ENCODE data around the gene MSANTD2. TPM values are rescaled to one million over a fixed set of nuclear protein-coding genes. Genes with fewer than 3 reads are reported as not detected.
A peak's percentile ranks its signal among the peaks of the same experiment; 100 is the strongest.

The MSANTD2 gene
- polyA plus RNA-seq, 3 donors: 1.2 to 5.8 (median 1.8) TPM

GRCh38 chr11:124717421-124717785, 82.8 kb downstream of the MSANTD2 start:
- intact Hi-C loops (cut with micrococcal nuclease): no loop called here
- peaks cover 21 to 23% of the 10 kb centered on the region in 2 donors for H3K4me1 ChIP-seq (ENCODE audit: control insufficient read depth in 1 of 2, insufficient read depth in 2 of 2, low read length in 2 of 2)
- Mint-ChIP-seq H3K9me3 (peaks cover 0 to 16% (median 5%) of the 10 kb centered on the region in 7 donors), H3K4me3 (peak overlapping the region; percentile 79 to 95), H3K4me1 (peaks cover 31% of the 10 kb centered on the region), H3K27ac (peak overlapping the region in 1 of 7 donors; percentile 44), H3K27me3 (ENCODE audit: low read depth in 3 of 3) (peaks cover 42 to 44% (median 42%) of the 10 kb centered on the region in 3 donors), H3K36me3 (peaks cover 6 to 8% of the 10 kb centered on the region in 2 donors)
- DNase-seq: no peak
- WGBS (ENCODE audit: insufficient coverage): 25% methylated on average over 5 of the region's 7 CpGs
- peaks cover 33 to 39% of the 10 kb centered on the region in 2 donors for H3K27me3 ChIP-seq (ENCODE audit: control insufficient read depth in 2 of 2, insufficient read depth in 2 of 2, low read length in 2 of 2)
- peaks cover 0 to 9% of the 10 kb centered on the region in 2 donors for H3K9me3 ChIP-seq (replicated peaks in 1 of 2; ENCODE audit: control insufficient read depth in 1 of 2, insufficient read depth in 1 of 2, low read length in 2 of 2)
- no peak overlapping the region for H3K27ac ChIP-seq (ENCODE audit: low read depth in 1 of 2, low read length in 2 of 2)
- H3K4me2 ChIP-seq (replicated peaks; ENCODE audit: extremely low read depth, low read length, poor library complexity, severe bottlenecking): peak overlapping the region; percentile 77
- peak overlapping the region; percentile 76 for H2AFZ ChIP-seq (ENCODE audit: insufficient read depth, low read depth, low read length, poor library complexity, severe bottlenecking)
- no peak for TF ChIP-seq CTCF (IDR thresholded peaks at IDR 0.05)
- no peaks in the 10 kb centered on the region for H3K79me2 ChIP-seq (ENCODE audit: insufficient read depth, low read length)
- H4K20me1 ChIP-seq (ENCODE audit: insufficient read depth, low read length): no peaks in the 10 kb centered on the region
- H3K4me3 ChIP-seq (replicated peaks in 1 of 3; ENCODE audit: low read depth in 2 of 3, low read length in 3 of 3): peak overlapping the region in 1 of 3 experiments; percentile 67
- no peak overlapping the region for H3K9ac ChIP-seq (ENCODE audit: insufficient read depth, low read length, poor library complexity, severe bottlenecking)
- H3K36me3 ChIP-seq (replicated peaks in 1 of 2; ENCODE audit: control insufficient read depth in 1 of 2, insufficient read depth in 2 of 2, low read length in 2 of 2): no peaks in the 10 kb centered on the region

GRCh38 chr11:124716591-124716990, 83.6 kb downstream of the MSANTD2 start:
- Mint-ChIP-seq H3K36me3 (peaks cover 6 to 8% of the 10 kb centered on the region in 2 donors), H3K4me3 (peak overlapping the region in 1 of 2 donors; percentile 51), H3K9me3 (peaks cover 0 to 16% (median 5%) of the 10 kb centered on the region in 7 donors), H3K4me1 (peaks cover 24% of the 10 kb centered on the region), H3K27me3 (ENCODE audit: low read depth in 3 of 3) (peaks cover 37 to 40% (median 39%) of the 10 kb centered on the region in 3 donors), H3K27ac (no peak overlapping the region)
- no peak for TF ChIP-seq CTCF (IDR thresholded peaks at IDR 0.05)
- H3K9me3 ChIP-seq (replicated peaks in 1 of 2; ENCODE audit: control insufficient read depth in 1 of 2, insufficient read depth in 1 of 2, low read length in 2 of 2): peaks cover 0 to 9% of the 10 kb centered on the region in 2 donors
- H3K27me3 ChIP-seq (ENCODE audit: control insufficient read depth in 2 of 2, insufficient read depth in 2 of 2, low read length in 2 of 2): peaks cover 33 to 39% of the 10 kb centered on the region in 2 donors
- H3K27ac ChIP-seq (ENCODE audit: low read depth in 1 of 2, low read length in 2 of 2): no peak overlapping the region
- no peak overlapping the region for H3K4me3 ChIP-seq (replicated peaks in 1 of 3; ENCODE audit: low read depth in 2 of 3, low read length in 3 of 3)
- H3K4me2 ChIP-seq (replicated peaks; ENCODE audit: extremely low read depth, low read length, poor library complexity, severe bottlenecking): no peak overlapping the region
- no peak for DNase-seq
- H3K36me3 ChIP-seq (replicated peaks in 1 of 2; ENCODE audit: control insufficient read depth in 1 of 2, insufficient read depth in 2 of 2, low read length in 2 of 2): no peaks in the 10 kb centered on the region
- no peak overlapping the region for H2AFZ ChIP-seq (ENCODE audit: insufficient read depth, low read depth, low read length, poor library complexity, severe bottlenecking)
- peaks cover 21 to 23% of the 10 kb centered on the region in 2 donors for H3K4me1 ChIP-seq (ENCODE audit: control insufficient read depth in 1 of 2, insufficient read depth in 2 of 2, low read length in 2 of 2)
- H4K20me1 ChIP-seq (ENCODE audit: insufficient read depth, low read length): no peaks in the 10 kb centered on the region
- 0% methylated on average over 1 of the region's 3 CpGs for WGBS (ENCODE audit: insufficient coverage)
- intact Hi-C loops (cut with micrococcal nuclease): no loop called here
- H3K9ac ChIP-seq (ENCODE audit: insufficient read depth, low read length, poor library complexity, severe bottlenecking): no peak overlapping the region
- no peaks in the 10 kb centered on the region for H3K79me2 ChIP-seq (ENCODE audit: insufficient read depth, low read length)

Other genes starting within 250 kb of the MSANTD2 start
- not detected for gene OR8A1, start 230.4 kb downstream of the MSANTD2 start, polyA plus RNA-seq
- gene PANX3, start 189.0 kb downstream of the MSANTD2 start, polyA plus RNA-seq: not detected
- 10 to 100 TPM; 39.7 to 84.7 (median 43.5) TPM for gene TBRG1, start 177.5 kb downstream of the MSANTD2 start, polyA plus RNA-seq
- gene SIAE, start 126.7 kb downstream of the MSANTD2 start, polyA plus RNA-seq: 1 to 10 TPM; 6.7 to 8.9 (median 7.8) TPM
- gene SPA17, start 126.5 kb downstream of the MSANTD2 start, polyA plus RNA-seq: 1 to 10 TPM in 2 of 3 donors, under 1 TPM in 1; 0.75 to 6.7 (median 4.2) TPM
- 100 to 1,000 TPM in 1 of 3 donors, 10 to 100 TPM in 2; 17.2 to 125 (median 19.2) TPM for gene NRGN, start 60.5 kb downstream of the MSANTD2 start, polyA plus RNA-seq
- gene VSIG2, start 48.2 kb downstream of the MSANTD2 start, polyA plus RNA-seq: not detected
- under 1 TPM; 0.18 to 0.74 (median 0.49) TPM for gene ESAM, start 38.1 kb downstream of the MSANTD2 start, polyA plus RNA-seq
- 10 to 100 TPM in 1 of 3 donors, under 1 TPM in 2; 0.39 to 11.6 (median 0.81) TPM for gene ROBO3, start 65.0 kb upstream of the MSANTD2 start, polyA plus RNA-seq
- under 1 TPM in 2 of 3 donors, not detected in 1; 0.19 to 0.20 TPM for gene ROBO4, start 97.5 kb upstream of the MSANTD2 start, polyA plus RNA-seq
- gene HEPN1, start 118.8 kb upstream of the MSANTD2 start, polyA plus RNA-seq: not detected
- gene HEPACAM, start 135.6 kb upstream of the MSANTD2 start, polyA plus RNA-seq: not detected
- under 1 TPM; 0.24 to 0.32 (median 0.28) TPM for gene CCDC15, start 153.8 kb upstream of the MSANTD2 start, polyA plus RNA-seq